GM23338 (cell line): ENCODE measurements around the gene FAM20C. TPM values are rescaled to one million over a fixed set of nuclear protein-coding genes. Genes with fewer than 3 reads are reported as not detected.

Source experiments
- ATAC-seq: fragments of 200-7000 bp; cut with Tn5 transposase; 3 replicates; pipeline ENCODE4 v1.9.1; 2020
- DNase-seq: peaks from one replicate; pipeline ENCODE4 v3.0.0-alpha.2; 2015; ENCODE audit warnings: low spot score
- H2AFZ ChIP-seq: fragments of 200-600 bp; sonication (generic); 2 replicates; pipeline ENCODE4 v1.8.0; 2016; ENCODE audit warnings: antibody characterized with exemption, mild to moderate bottlenecking, moderate library complexity
- H3F3A ChIP-seq: fragments of 200-600 bp; sonication (generic); replicated peaks from 2 replicates; pipeline ENCODE4 v1.8.0; 2017; ENCODE audit warnings: antibody characterized with exemption, mixed run types, low read depth
- H3K27ac ChIP-seq: fragments of 200-600 bp; sonication (generic); 2 replicates; pipeline ENCODE4 v1.6.1; 2016; ENCODE audit warnings: low read depth
- H3K27me3 ChIP-seq: fragments of 200-600 bp; sonication (generic); 2 replicates; pipeline ENCODE4 v1.8.0; 2016; ENCODE audit warnings: mild to moderate bottlenecking, mixed run types, moderate library complexity; ENCODE audit not compliant: insufficient read depth
- H3K36me3 ChIP-seq: fragments of 200-600 bp; sonication (generic); 2 replicates; pipeline ENCODE4 v1.8.0; 2016; ENCODE audit warnings: mild to moderate bottlenecking; ENCODE audit not compliant: insufficient read depth
- H3K4me1 ChIP-seq: fragments of 200-600 bp; sonication (generic); 2 replicates; pipeline ENCODE4 v1.8.0; 2016; ENCODE audit warnings: mild to moderate bottlenecking, moderate library complexity; ENCODE audit not compliant: insufficient read depth
- H3K4me2 ChIP-seq: fragments of 200-600 bp; sonication (generic); 2 replicates; pipeline ENCODE4 v1.7.1; 2017; ENCODE audit warnings: mixed run types
- H3K4me3 ChIP-seq: fragments of 200-600 bp; sonication (generic); 2 replicates; pipeline ENCODE4 v1.6.1; 2016; ENCODE audit warnings: mixed run types
- H3K79me2 ChIP-seq: fragments of 200-600 bp; sonication (generic); replicated peaks from 2 replicates; pipeline ENCODE4 v1.8.0; 2017; ENCODE audit warnings: mild to moderate bottlenecking; ENCODE audit not compliant: insufficient read depth
- H3K9me2 ChIP-seq: fragments of 200-600 bp; sonication (generic); 2 replicates; pipeline ENCODE4 v1.8.0; 2017; ENCODE audit not compliant: insufficient read depth
- H4K20me1 ChIP-seq: fragments of 200-600 bp; sonication (generic); replicated peaks from 2 replicates; pipeline ENCODE4 v1.8.0; 2017; ENCODE audit warnings: mild to moderate bottlenecking; ENCODE audit not compliant: insufficient read depth
- H3K27ac Mint-ChIP-seq: 2 replicates; pipeline ENCODE4 v1.8.0; 2020; ENCODE audit warnings: inconsistent platforms, mild to moderate bottlenecking, moderate library complexity, mixed read lengths
- H3K27me3 Mint-ChIP-seq: 3 replicates; pipeline ENCODE4 v1.8.0; 2022; ENCODE audit warnings: low read depth, mild to moderate bottlenecking, moderate library complexity, mixed read lengths, inconsistent platforms; ENCODE audit not compliant: insufficient read depth, poor library complexity
- H3K36me3 Mint-ChIP-seq: 3 replicates; pipeline ENCODE4 v1.8.0; 2021; ENCODE audit warnings: low read depth, mild to moderate bottlenecking, inconsistent platforms, moderate library complexity, mixed read lengths
- H3K4me1 Mint-ChIP-seq: 3 replicates; pipeline ENCODE4 v1.8.0; 2020; ENCODE audit warnings: mild to moderate bottlenecking, inconsistent platforms, mixed read lengths
- H3K4me3 Mint-ChIP-seq: 3 replicates; pipeline ENCODE4 v1.8.0; 2021; ENCODE audit warnings: moderate library complexity, mild to moderate bottlenecking, inconsistent platforms, mixed read lengths
- H3K9me3 Mint-ChIP-seq: 3 replicates; pipeline ENCODE4 v1.8.0; 2020; ENCODE audit warnings: moderate library complexity, mild to moderate bottlenecking, inconsistent platforms, mixed read lengths
- CREB1 ChIP-seq: fragments of 250-450 bp; sonication (Bioruptor Pico); IDR thresholded peaks from 2 replicates; pipeline ENCODE4 v1.5.0; 2020; ENCODE audit warnings: low read depth, mild to moderate bottlenecking, moderate library complexity
- JUNB ChIP-seq: IDR thresholded peaks from one replicate; pipeline ENCODE4 v1.6.1; 2016; ENCODE audit warnings: antibody characterized with exemption; ENCODE audit not compliant: unreplicated experiment
- ZNF114 ChIP-seq: fragments of 250-450 bp; sonication (Bioruptor Pico); IDR thresholded peaks from 2 replicates; pipeline ENCODE4 v1.5.0; 2020; ENCODE audit warnings: mild to moderate bottlenecking, moderate library complexity
- polyA plus RNA-seq: library from polyadenylated mRNA; unstranded; fragments of >200 nt; fragmentation: Nextera tagmentation; extraction: Ambion mirVana; gene quantifications from 2 replicates; pipeline ENCODE4 v1.2.1, GENCODE V29; 2016
- total RNA-seq: library from RNA; depleted of rRNA; stranded (reverse); fragments of >200 nt; shearing (Covaris generic); gene quantifications from 2 replicates; pipeline ENCODE4 v1.2.3, GENCODE V29; 2014
- TF ChIP-seq, protein P1 (sequence below): fragments of 250-450 bp; sonication (Bioruptor Pico); IDR thresholded peaks from 2 replicates; pipeline ENCODE4 v1.5.0; 2020; ENCODE audit warnings: mild to moderate bottlenecking, moderate library complexity
- TF ChIP-seq, protein P2 (sequence below), 2 experiments: fragments of 200-600 bp in 1 of 2; sonication (generic) in 1 of 2; conservative IDR thresholded peaks; 2 replicates each; pipeline versions ENCODE4 v1.5.1 to v1.6.1; 2016 to 2017; ENCODE audit warnings: antibody characterized with exemption in 2 of 2, low read depth in 2 of 2, mild to moderate bottlenecking in 2 of 2, moderate library complexity in 1 of 2

Gene FAM20C
- total and polyA plus RNA-seq, 2 experiments from 2014 or later: 7.6 to 24.8 TPM

DNA sequence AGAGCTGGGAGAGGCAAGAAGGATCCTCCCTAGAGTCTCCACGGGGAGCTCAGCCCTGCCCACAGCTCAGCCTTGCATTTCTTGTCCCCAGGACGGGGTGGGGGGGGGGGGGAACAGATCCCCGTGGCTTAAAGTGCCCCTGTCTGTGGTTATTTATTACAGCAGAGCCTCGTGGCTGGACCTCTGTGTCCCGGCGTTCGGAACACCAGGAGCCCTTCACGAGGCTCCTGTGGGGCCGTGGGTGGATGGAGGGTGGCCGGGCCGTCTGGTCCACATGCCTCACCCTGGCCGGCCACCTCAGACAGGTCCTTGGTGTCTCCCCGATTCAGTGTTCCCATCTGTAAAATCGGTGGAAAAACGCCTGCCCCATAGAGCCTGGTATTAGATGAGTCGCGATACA lies 37.9 kb downstream of the FAM20C start:
- Mint-ChIP-seq H3K27ac (no peak overlapping the region), H3K27me3 (peaks cover 3% of the 10 kb centered on the region), H3K4me1 (0 out of 3 replicates have a peak, but pooled peaks cover 2% of the 10 kb centered on the region), H3K9me3 (no peaks in the 10 kb centered on the region; the same call in 2 of the 3 replicates), H3K36me3 (peaks cover 19% of the 10 kb centered on the region), H3K4me3 (no peak overlapping the region)
- no peak for TF ChIP-seq CREB1 (CRISPR knock-in tag)
- TF ChIP-seq, protein P1, sequence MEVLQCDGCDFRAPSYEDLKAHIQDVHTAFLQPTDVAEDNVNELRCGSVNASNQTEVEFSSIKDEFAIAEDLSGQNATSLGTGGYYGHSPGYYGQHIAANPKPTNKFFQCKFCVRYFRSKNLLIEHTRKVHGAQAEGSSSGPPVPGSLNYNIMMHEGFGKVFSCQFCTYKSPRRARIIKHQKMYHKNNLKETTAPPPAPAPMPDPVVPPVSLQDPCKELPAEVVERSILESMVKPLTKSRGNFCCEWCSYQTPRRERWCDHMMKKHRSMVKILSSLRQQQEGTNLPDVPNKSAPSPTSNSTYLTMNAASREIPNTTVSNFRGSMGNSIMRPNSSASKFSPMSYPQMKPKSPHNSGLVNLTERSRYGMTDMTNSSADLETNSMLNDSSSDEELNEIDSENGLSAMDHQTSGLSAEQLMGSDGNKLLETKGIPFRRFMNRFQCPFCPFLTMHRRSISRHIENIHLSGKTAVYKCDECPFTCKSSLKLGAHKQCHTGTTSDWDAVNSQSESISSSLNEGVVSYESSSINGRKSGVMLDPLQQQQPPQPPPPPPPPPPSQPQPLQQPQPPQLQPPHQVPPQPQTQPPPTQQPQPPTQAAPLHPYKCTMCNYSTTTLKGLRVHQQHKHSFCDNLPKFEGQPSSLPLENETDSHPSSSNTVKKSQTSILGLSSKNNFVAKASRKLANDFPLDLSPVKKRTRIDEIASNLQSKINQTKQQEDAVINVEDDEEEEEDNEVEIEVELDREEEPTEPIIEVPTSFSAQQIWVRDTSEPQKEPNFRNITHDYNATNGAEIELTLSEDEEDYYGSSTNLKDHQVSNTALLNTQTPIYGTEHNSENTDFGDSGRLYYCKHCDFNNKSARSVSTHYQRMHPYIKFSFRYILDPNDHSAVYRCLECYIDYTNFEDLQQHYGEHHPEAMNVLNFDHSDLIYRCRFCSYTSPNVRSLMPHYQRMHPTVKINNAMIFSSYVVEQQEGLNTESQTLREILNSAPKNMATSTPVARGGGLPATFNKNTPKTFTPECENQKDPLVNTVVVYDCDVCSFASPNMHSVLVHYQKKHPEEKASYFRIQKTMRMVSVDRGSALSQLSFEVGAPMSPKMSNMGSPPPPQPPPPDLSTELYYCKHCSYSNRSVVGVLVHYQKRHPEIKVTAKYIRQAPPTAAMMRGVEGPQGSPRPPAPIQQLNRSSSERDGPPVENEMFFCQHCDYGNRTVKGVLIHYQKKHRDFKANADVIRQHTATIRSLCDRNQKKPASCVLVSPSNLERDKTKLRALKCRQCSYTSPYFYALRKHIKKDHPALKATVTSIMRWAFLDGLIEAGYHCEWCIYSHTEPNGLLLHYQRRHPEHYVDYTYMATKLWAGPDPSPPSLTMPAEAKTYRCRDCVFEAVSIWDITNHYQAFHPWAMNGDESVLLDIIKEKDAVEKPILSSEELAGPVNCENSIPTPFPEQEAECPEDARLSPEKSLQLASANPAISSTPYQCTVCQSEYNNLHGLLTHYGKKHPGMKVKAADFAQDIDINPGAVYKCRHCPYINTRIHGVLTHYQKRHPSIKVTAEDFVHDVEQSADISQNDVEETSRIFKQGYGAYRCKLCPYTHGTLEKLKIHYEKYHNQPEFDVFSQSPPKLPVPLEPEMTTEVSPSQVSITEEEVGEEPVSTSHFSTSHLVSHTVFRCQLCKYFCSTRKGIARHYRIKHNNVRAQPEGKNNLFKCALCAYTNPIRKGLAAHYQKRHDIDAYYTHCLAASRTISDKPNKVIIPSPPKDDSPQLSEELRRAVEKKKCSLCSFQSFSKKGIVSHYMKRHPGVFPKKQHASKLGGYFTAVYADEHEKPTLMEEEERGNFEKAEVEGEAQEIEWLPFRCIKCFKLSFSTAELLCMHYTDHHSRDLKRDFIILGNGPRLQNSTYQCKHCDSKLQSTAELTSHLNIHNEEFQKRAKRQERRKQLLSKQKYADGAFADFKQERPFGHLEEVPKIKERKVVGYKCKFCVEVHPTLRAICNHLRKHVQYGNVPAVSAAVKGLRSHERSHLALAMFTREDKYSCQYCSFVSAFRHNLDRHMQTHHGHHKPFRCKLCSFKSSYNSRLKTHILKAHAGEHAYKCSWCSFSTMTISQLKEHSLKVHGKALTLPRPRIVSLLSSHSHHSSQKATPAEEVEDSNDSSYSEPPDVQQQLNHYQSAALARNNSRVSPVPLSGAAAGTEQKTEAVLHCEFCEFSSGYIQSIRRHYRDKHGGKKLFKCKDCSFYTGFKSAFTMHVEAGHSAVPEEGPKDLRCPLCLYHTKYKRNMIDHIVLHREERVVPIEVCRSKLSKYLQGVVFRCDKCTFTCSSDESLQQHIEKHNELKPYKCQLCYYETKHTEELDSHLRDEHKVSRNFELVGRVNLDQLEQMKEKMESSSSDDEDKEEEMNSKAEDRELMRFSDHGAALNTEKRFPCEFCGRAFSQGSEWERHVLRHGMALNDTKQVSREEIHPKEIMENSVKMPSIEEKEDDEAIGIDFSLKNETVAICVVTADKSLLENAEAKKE (CRISPR knock-in tag): no peak
- TF ChIP-seq JUNB: no peak
- Histone ChIP-seq H3F3A (no peaks in the 10 kb centered on the region), H3K27ac (no peak overlapping the region), H3K9me2 (no peaks in the 10 kb centered on the region), H2AFZ (no peak overlapping the region), H3K27me3 (no peaks in the 10 kb centered on the region), H3K4me3 (no peak overlapping the region), H3K4me1 (no peaks in the 10 kb centered on the region), H4K20me1 (no peaks in the 10 kb centered on the region), H3K79me2 (no peaks in the 10 kb centered on the region), H3K4me2 (no peak overlapping the region), H3K36me3 (no peaks in the 10 kb centered on the region)
- ATAC-seq (no peak), DNase-seq (no peak)

DNA sequence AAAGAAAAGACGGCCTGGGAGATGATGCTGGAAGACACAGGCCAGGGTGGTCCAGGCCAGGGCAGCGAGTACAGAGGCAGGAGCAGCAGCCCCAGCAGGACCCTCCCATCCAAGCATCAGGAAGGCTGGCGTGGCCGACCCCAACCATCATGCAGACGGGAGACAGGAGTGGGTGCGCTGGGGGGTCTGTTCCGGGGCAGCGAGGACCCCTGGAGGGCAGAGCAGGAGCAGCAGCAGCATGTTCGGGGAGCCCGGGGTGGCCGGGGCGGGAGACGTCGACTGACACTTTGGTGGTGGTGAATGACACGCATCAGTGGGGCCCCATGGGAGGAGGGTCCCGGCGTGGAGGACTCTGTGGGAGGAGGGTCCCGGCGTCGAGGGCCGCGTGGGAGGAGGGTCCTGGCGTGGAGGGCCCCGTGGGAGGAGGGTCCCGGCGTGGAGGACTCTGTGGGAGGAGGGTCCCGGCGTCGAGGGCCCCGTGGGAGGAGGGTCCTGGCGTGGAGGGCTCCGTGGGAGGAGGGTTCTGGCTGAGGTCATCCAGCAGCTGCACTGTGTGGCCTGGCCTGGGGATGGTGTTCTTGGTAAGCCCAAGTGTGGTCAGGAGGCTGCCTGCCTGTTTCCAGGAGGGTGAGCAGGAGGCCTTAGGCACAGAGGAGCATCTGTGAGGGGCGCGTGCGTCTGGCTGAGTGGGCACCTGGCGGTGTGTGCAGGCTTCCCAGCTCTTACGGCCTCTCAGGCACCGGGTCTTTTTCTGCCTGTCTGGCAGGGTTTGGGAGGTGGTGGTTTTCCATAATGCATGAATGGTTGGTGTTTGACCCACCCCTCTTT lies 38.9 kb downstream of the FAM20C start:
- H3K4me2 ChIP-seq: no peak overlapping the region
- no peak overlapping the region for H3K4me3 Mint-ChIP-seq
- H3K79me2 ChIP-seq: no peaks in the 10 kb centered on the region

More for the DNA sequence above, 38.9 kb downstream of the FAM20C start:
- no peaks in the 10 kb centered on the region for H3K4me1 ChIP-seq
- H2AFZ ChIP-seq: no peak overlapping the region
- DNase-seq: peak; percentile 42
- Mint-ChIP-seq H3K36me3 (peaks cover 22% of the 10 kb centered on the region), H3K4me1 (0 out of 3 replicates have a peak, but pooled peaks cover 2% of the 10 kb centered on the region), H3K27me3 (peaks cover 3% of the 10 kb centered on the region), H3K27ac (no peak overlapping the region), H3K9me3 (no peaks in the 10 kb centered on the region; the same call in 2 of the 3 replicates)
- peak; percentile 44 for ATAC-seq
- H3K27me3 ChIP-seq: no peaks in the 10 kb centered on the region
- H3K27ac ChIP-seq: no peak overlapping the region
- no peak for TF ChIP-seq ZNF114 (CRISPR knock-in tag)
- TF ChIP-seq, protein P2, sequence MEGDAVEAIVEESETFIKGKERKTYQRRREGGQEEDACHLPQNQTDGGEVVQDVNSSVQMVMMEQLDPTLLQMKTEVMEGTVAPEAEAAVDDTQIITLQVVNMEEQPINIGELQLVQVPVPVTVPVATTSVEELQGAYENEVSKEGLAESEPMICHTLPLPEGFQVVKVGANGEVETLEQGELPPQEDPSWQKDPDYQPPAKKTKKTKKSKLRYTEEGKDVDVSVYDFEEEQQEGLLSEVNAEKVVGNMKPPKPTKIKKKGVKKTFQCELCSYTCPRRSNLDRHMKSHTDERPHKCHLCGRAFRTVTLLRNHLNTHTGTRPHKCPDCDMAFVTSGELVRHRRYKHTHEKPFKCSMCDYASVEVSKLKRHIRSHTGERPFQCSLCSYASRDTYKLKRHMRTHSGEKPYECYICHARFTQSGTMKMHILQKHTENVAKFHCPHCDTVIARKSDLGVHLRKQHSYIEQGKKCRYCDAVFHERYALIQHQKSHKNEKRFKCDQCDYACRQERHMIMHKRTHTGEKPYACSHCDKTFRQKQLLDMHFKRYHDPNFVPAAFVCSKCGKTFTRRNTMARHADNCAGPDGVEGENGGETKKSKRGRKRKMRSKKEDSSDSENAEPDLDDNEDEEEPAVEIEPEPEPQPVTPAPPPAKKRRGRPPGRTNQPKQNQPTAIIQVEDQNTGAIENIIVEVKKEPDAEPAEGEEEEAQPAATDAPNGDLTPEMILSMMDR (conservative IDR thresholded peaks at IDR 0.05; ENCODE audit: low read depth in 2 of 2): peak; percentile 28 to 61; a peak in 3 of 4 replicates
- no peak overlapping the region for H3K4me3 ChIP-seq
- no peaks in the 10 kb centered on the region for H4K20me1 ChIP-seq
- H3K36me3 ChIP-seq: no peaks in the 10 kb centered on the region
- no peaks in the 10 kb centered on the region for H3F3A ChIP-seq
- no peaks in the 10 kb centered on the region for H3K9me2 ChIP-seq
